Activated CD4-positive, alpha-beta memory T cell treated with anti-CD3 and anti-CD28 coated beads, Interleukin-2, amount 10 ng/mL, durations not matched to agents 7 days and 5 days (primary cell): ENCODE data around the gene DSCAM. TPM values are rescaled to one million over a fixed set of nuclear protein-coding genes. Genes with fewer than 3 reads are reported as not detected.

Experiments used
- CTCF ChIA-PET: fragments of 350-600 bp; sonication (Branson Sonifier 250); formaldehyde crosslinking; loops from one replicate; lab custom pipeline; 2021; ENCODE audit warnings: antibody characterized with exemption, inconsistent platforms; lab: Charles Lee
- POLR2A ChIA-PET: fragments of 350-600 bp; sonication (Branson Sonifier 250); formaldehyde crosslinking; loops from one replicate; lab custom pipeline; 2021; ENCODE audit warnings: antibody characterized with exemption; lab: Charles Lee
- DNase-seq: peaks from one replicate; pipeline ENCODE4 v3.0.0-alpha.2; 2020
- H3K27ac Mint-ChIP-seq: one replicate; pipeline ENCODE4 v1.8.0; 2021; ENCODE audit warnings: mild to moderate bottlenecking, mixed read lengths
- H3K27me3 Mint-ChIP-seq: one replicate; pipeline ENCODE4 v1.8.0; 2021; ENCODE audit warnings: mixed read lengths
- H3K36me3 Mint-ChIP-seq: one replicate; pipeline ENCODE4 v1.8.0; 2021; ENCODE audit warnings: low read depth, mixed read lengths
- H3K4me1 Mint-ChIP-seq: one replicate; pipeline ENCODE4 v1.8.0; 2021; ENCODE audit warnings: mixed read lengths
- H3K4me3 Mint-ChIP-seq: one replicate; pipeline ENCODE4 v1.8.0; 2021; ENCODE audit warnings: mild to moderate bottlenecking, mixed read lengths
- H3K9me3 Mint-ChIP-seq: one replicate; pipeline ENCODE4 v1.8.0; 2021; ENCODE audit warnings: mixed read lengths
- total RNA-seq, 2 experiments: library from RNA; stranded (reverse); gene quantifications; one replicate each; pipeline ENCODE4 v1.2.3, GENCODE V29; 2021

DSCAM gene
- total RNA-seq, 2 experiments from 2014 or later = not detected

GRCh38 chr21:40531431-40532110 lies 315.4 kb downstream of the DSCAM start:
- H3K9me3 Mint-ChIP-seq = peaks cover 34% of the 10 kb centered on the region
- CTCF ChIA-PET = no interaction called here
- no peak overlapping the region for H3K4me3 Mint-ChIP-seq

GRCh38 chr21:40531016-40531415 lies 315.9 kb downstream of the DSCAM start:
- CTCF ChIA-PET = no interaction called here

More at GRCh38 chr21:40531431-40532110, 315.4 kb downstream of the DSCAM start:
- no peaks in the 10 kb centered on the region for H3K4me1 Mint-ChIP-seq
- H3K36me3 Mint-ChIP-seq = no peaks in the 10 kb centered on the region
- H3K27me3 Mint-ChIP-seq = no peaks in the 10 kb centered on the region
- POLR2A ChIA-PET = no interaction called here
- H3K27ac Mint-ChIP-seq = no peak overlapping the region
- no peak for DNase-seq

GRCh38 chr21:40517646-40518045 lies 329.3 kb downstream of the DSCAM start:
- Mint-ChIP-seq H3K36me3 (no peaks in the 10 kb centered on the region), H3K9me3 (peaks cover 9% of the 10 kb centered on the region), H3K27ac (no peak overlapping the region), H3K4me3 (no peak overlapping the region), H3K4me1 (no peaks in the 10 kb centered on the region), H3K27me3 (no peaks in the 10 kb centered on the region)
- ChIA-PET CTCF (no interaction called here), POLR2A (no interaction called here)
- DNase-seq = no peak

More at GRCh38 chr21:40531016-40531415, 315.9 kb downstream of the DSCAM start:
- no peak overlapping the region for H3K27ac Mint-ChIP-seq
- H3K36me3 Mint-ChIP-seq = no peaks in the 10 kb centered on the region
- H3K4me1 Mint-ChIP-seq = no peaks in the 10 kb centered on the region
- no peaks in the 10 kb centered on the region for H3K27me3 Mint-ChIP-seq
- no peak for DNase-seq
- POLR2A ChIA-PET = no interaction called here
- H3K9me3 Mint-ChIP-seq = peaks cover 34% of the 10 kb centered on the region
- H3K4me3 Mint-ChIP-seq = no peak overlapping the region

GRCh38 chr21:40516335-40516734 lies 330.6 kb downstream of the DSCAM start:
- CTCF ChIA-PET = no interaction called here
- H3K36me3 Mint-ChIP-seq = no peaks in the 10 kb centered on the region
- H3K9me3 Mint-ChIP-seq = peaks cover 14% of the 10 kb centered on the region
- DNase-seq = no peak
- POLR2A ChIA-PET = no interaction called here
- H3K27me3 Mint-ChIP-seq = no peaks in the 10 kb centered on the region
- H3K27ac Mint-ChIP-seq = no peak overlapping the region
- no peaks in the 10 kb centered on the region for H3K4me1 Mint-ChIP-seq
- no peak overlapping the region for H3K4me3 Mint-ChIP-seq

- CTCF ChIA-PET = no interaction called here
- H3K4me3 Mint-ChIP-seq = no peak overlapping the region
These were observed 334.4 kb downstream of the DSCAM start for GRCh38 chr21:40512590-40512989.

GRCh38 chr21:40507978-40508377 lies 339.0 kb downstream of the DSCAM start:
- Mint-ChIP-seq H3K4me1 (no peaks in the 10 kb centered on the region), H3K9me3 (peaks cover 12% of the 10 kb centered on the region), H3K4me3 (no peak overlapping the region), H3K27ac (no peak overlapping the region), H3K36me3 (no peaks in the 10 kb centered on the region), H3K27me3 (no peaks in the 10 kb centered on the region)
- POLR2A ChIA-PET = no interaction called here
- CTCF ChIA-PET = no interaction called here
- DNase-seq = no peak

More at GRCh38 chr21:40512590-40512989, 334.4 kb downstream of the DSCAM start:
- peaks cover 14% of the 10 kb centered on the region for H3K9me3 Mint-ChIP-seq
- H3K27ac Mint-ChIP-seq = no peak overlapping the region
- no peaks in the 10 kb centered on the region for H3K27me3 Mint-ChIP-seq
- no peaks in the 10 kb centered on the region for H3K36me3 Mint-ChIP-seq
- DNase-seq = no peak
- POLR2A ChIA-PET = no interaction called here
- no peaks in the 10 kb centered on the region for H3K4me1 Mint-ChIP-seq

- no peak overlapping the region for H3K27ac Mint-ChIP-seq
These were observed 341.3 kb downstream of the DSCAM start for GRCh38 chr21:40505681-40506080.

GRCh38 chr21:40505244-40505643 lies 341.7 kb downstream of the DSCAM start:
- Mint-ChIP-seq H3K9me3 (peaks cover 7% of the 10 kb centered on the region), H3K36me3 (no peaks in the 10 kb centered on the region), H3K27ac (no peak overlapping the region), H3K27me3 (no peaks in the 10 kb centered on the region), H3K4me3 (no peak overlapping the region), H3K4me1 (no peaks in the 10 kb centered on the region)
- CTCF ChIA-PET = no interaction called here
- no peak for DNase-seq
- POLR2A ChIA-PET = no interaction called here

More at GRCh38 chr21:40505681-40506080, 341.3 kb downstream of the DSCAM start:
- no peaks in the 10 kb centered on the region for H3K4me1 Mint-ChIP-seq
- CTCF ChIA-PET = interaction anchor here (0.6 kb wide), 1 partner anchor 557 kb away, joined by 5 read pairs; no protein-coding TSS in a partner anchor
- H3K27me3 Mint-ChIP-seq = no peaks in the 10 kb centered on the region
- DNase-seq = no peak
- POLR2A ChIA-PET = no interaction called here
- H3K36me3 Mint-ChIP-seq = no peaks in the 10 kb centered on the region
- no peak overlapping the region for H3K4me3 Mint-ChIP-seq
- peaks cover 7% of the 10 kb centered on the region for H3K9me3 Mint-ChIP-seq

- Mint-ChIP-seq H3K27ac (no peak overlapping the region), H3K4me3 (no peak overlapping the region), H3K9me3 (peaks cover 7% of the 10 kb centered on the region), H3K36me3 (no peaks in the 10 kb centered on the region), H3K4me1 (no peaks in the 10 kb centered on the region), H3K27me3 (no peaks in the 10 kb centered on the region)
- DNase-seq = no peak
- ChIA-PET POLR2A (no interaction called here), CTCF (no interaction called here)
These were observed 342.1 kb downstream of the DSCAM start for GRCh38 chr21:40504825-40505224.

- no peak overlapping the region for H3K27ac Mint-ChIP-seq
- no peak for DNase-seq
- H3K27me3 Mint-ChIP-seq = no peaks in the 10 kb centered on the region
- H3K4me3 Mint-ChIP-seq = no peak overlapping the region
- no peaks in the 10 kb centered on the region for H3K4me1 Mint-ChIP-seq
- ChIA-PET CTCF (no interaction called here), POLR2A (no interaction called here)
- peaks cover 15% of the 10 kb centered on the region for H3K9me3 Mint-ChIP-seq
- H3K36me3 Mint-ChIP-seq = no peaks in the 10 kb centered on the region
These were observed 350.8 kb downstream of the DSCAM start for GRCh38 chr21:40496116-40496515.

- Mint-ChIP-seq H3K9me3 (peaks cover 23% of the 10 kb centered on the region), H3K36me3 (no peaks in the 10 kb centered on the region), H3K4me3 (no peak overlapping the region), H3K27ac (no peak overlapping the region), H3K4me1 (no peaks in the 10 kb centered on the region), H3K27me3 (no peaks in the 10 kb centered on the region)
- DNase-seq = no peak
- CTCF ChIA-PET = no interaction called here
- POLR2A ChIA-PET = no interaction called here
These were observed 356.6 kb downstream of the DSCAM start for GRCh38 chr21:40490408-40490807.

GRCh38 chr21:40489001-40489400 lies 358.0 kb downstream of the DSCAM start:
- H3K4me3 Mint-ChIP-seq = no peak overlapping the region
- H3K9me3 Mint-ChIP-seq = peaks cover 21% of the 10 kb centered on the region
- no peaks in the 10 kb centered on the region for H3K27me3 Mint-ChIP-seq
- no peak overlapping the region for H3K27ac Mint-ChIP-seq
- DNase-seq = no peak
- CTCF ChIA-PET = no interaction called here
- H3K4me1 Mint-ChIP-seq = no peaks in the 10 kb centered on the region
- H3K36me3 Mint-ChIP-seq = no peaks in the 10 kb centered on the region
- POLR2A ChIA-PET = no interaction called here

- no peaks in the 10 kb centered on the region for H3K4me1 Mint-ChIP-seq
- no peak for DNase-seq
- no peak overlapping the region for H3K27ac Mint-ChIP-seq
- no peaks in the 10 kb centered on the region for H3K36me3 Mint-ChIP-seq
- H3K4me3 Mint-ChIP-seq = no peak overlapping the region
- ChIA-PET POLR2A (no interaction called here), CTCF (no interaction called here)
- peaks cover 15% of the 10 kb centered on the region for H3K9me3 Mint-ChIP-seq
- H3K27me3 Mint-ChIP-seq = no peaks in the 10 kb centered on the region
These were observed 365.2 kb downstream of the DSCAM start for GRCh38 chr21:40481764-40482163.

GRCh38 chr21:40474513-40474912 lies 372.4 kb downstream of the DSCAM start:
- DNase-seq = no peak
- Mint-ChIP-seq H3K27ac (no peak overlapping the region), H3K36me3 (no peaks in the 10 kb centered on the region), H3K4me1 (no peaks in the 10 kb centered on the region), H3K27me3 (no peaks in the 10 kb centered on the region), H3K4me3 (no peak overlapping the region), H3K9me3 (peaks cover 18% of the 10 kb centered on the region)
- ChIA-PET POLR2A (no interaction called here), CTCF (no interaction called here)
